LHCN-M2 (cell line): ENCODE measurements around the gene FKBP1C. TPM values are rescaled to one million over a fixed set of nuclear protein-coding genes. Genes with fewer than 3 reads are reported as not detected.

Experiments used
- DNase-seq: peaks from one replicate; pipeline ENCODE4 v3.0.0-alpha.2; 2012; ENCODE audit warnings: low read depth
- total RNA-seq: library from RNA; depleted of rRNA; stranded (reverse); fragments of >200 nt; gene quantifications from 2 replicates; pipeline ENCODE4 v1.2.3, GENCODE V29; 2014; rRNA removed

The FKBP1C gene
- total RNA-seq, 1 experiment from 2014 or later: 0.17 TPM

DNA sequence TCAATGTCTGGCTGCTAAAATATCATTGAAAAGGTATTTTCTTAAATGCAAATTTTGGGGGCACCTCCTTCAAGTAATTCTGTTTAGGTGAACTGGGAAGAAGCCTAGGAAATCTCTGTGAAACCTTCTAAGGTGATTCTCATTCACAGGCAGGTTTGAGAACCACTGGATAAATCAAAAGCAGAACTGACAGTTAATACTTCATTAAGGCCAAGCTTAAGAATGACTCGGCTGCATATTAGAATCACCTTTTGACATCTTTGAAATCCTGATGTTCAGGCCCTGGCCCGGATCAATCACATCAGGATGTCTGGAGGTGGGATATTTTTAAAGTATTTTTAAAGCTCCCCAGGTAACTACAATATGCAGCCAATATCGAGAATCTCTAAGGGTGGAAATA is 50.6 kb downstream of the FKBP1C start:
- no peak for DNase-seq

Other genes starting within 250 kb of the FKBP1C start
- gene LGSN, start 108.5 kb downstream of the FKBP1C start, total RNA-seq: 0.11 TPM in 1 of 2 replicates, not detected in the other